Right atrium auricular region (tissue), 2 donors: ENCODE data around the gene RNU7-1. TPM values are rescaled to one million over a fixed set of nuclear protein-coding genes. Genes with fewer than 3 reads are reported as not detected.

Source experiments
- DNase-seq: peaks from one replicate; pipeline ENCODE4 v3.0.0-alpha.2; 2019; ENCODE audit warnings: low spot score
- H3K27ac ChIP-seq, 2 donors: fragments of 200-600 bp; sonication (generic); 1 replicate in 1 of 2; 2 replicates in 1 of 2; pipeline ENCODE4 v1.5.1; 2016 to 2019
- H3K27me3 ChIP-seq, 2 donors: fragments of 200-600 bp; sonication (generic); one replicate each; pipeline versions ENCODE4 v1.5.1 to v1.6.0; 2017 to 2019
- H3K36me3 ChIP-seq: fragments of 200-600 bp; sonication (generic); one replicate; pipeline ENCODE4 v1.5.1; 2016
- H3K4me1 ChIP-seq, 2 donors: fragments of 200-600 bp; sonication (generic); one replicate each; pipeline versions ENCODE4 v1.5.1 to v1.6.0; 2017 to 2019
- H3K4me3 ChIP-seq, 2 donors: fragments of 200-600 bp; sonication (generic); 1 replicate in 1 of 2; 2 replicates in 1 of 2; pipeline ENCODE4 v1.5.1; 2017 to 2019; ENCODE audit warnings: mild to moderate bottlenecking in 1 of 2, moderate library complexity in 1 of 2
- H3K9me3 ChIP-seq, 2 donors: fragments of 200-600 bp; sonication (generic); one replicate each; pipeline ENCODE4 v1.5.1; 2019
- CTCF ChIP-seq, 2 donors: fragments of 200-600 bp; sonication (generic); IDR thresholded peaks; one replicate each; pipeline ENCODE4 v1.5.1; 2019; ENCODE audit warnings: antibody characterized with exemption in 2 of 2
- total RNA-seq, 2 donors: library from RNA; depleted of rRNA; stranded (reverse); fragments of >200 nt; gene quantifications; one replicate each; pipeline ENCODE4 v1.1.0, GENCODE V29; 2016

Gene RNU7-1
- total RNA-seq, 2 donors from 2014 or later = not detected

- peak overlapping the region; percentile 97 to 99 for H3K27ac ChIP-seq
- H3K4me1 ChIP-seq = peaks cover 0 to 37% of the 10 kb centered on the region in 2 donors
- no peaks in the 10 kb centered on the region for H3K9me3 ChIP-seq
- H3K4me3 ChIP-seq = peak overlapping the region; percentile 60 to 66
- peak; percentile 83 to 90 for TF ChIP-seq CTCF (IDR thresholded peaks at IDR 0.05)
- peaks cover 11% of the 10 kb centered on the region for H3K36me3 ChIP-seq
- H3K27me3 ChIP-seq = no peaks in the 10 kb centered on the region
- DNase-seq = peak; percentile 97
Measured at GRCh38 chr12:6944381-6945186, 968 bp downstream of the RNU7-1 start.

GRCh38 chr12:6945613-6946012 lies 2.0 kb downstream of the RNU7-1 start:
- no peak overlapping the region for H3K4me3 ChIP-seq
- DNase-seq = no peak
- peaks cover 0 to 37% of the 10 kb centered on the region in 2 donors for H3K4me1 ChIP-seq
- H3K36me3 ChIP-seq = peaks cover 11% of the 10 kb centered on the region
- TF ChIP-seq CTCF (IDR thresholded peaks at IDR 0.05) = no peak
- no peaks in the 10 kb centered on the region for H3K27me3 ChIP-seq
- H3K27ac ChIP-seq = no peak overlapping the region
- no peaks in the 10 kb centered on the region for H3K9me3 ChIP-seq

GRCh38 chr12:6946033-6946919 lies 2.7 kb downstream of the RNU7-1 start:
- no peak for TF ChIP-seq CTCF (IDR thresholded peaks at IDR 0.05)
- H3K4me3 ChIP-seq = peak overlapping the region in 1 of 2 donors; percentile 24
- peaks cover 11% of the 10 kb centered on the region for H3K36me3 ChIP-seq
- H3K4me1 ChIP-seq = peaks cover 0 to 35% of the 10 kb centered on the region in 2 donors
- no peaks in the 10 kb centered on the region for H3K9me3 ChIP-seq
- no peak for DNase-seq
- no peaks in the 10 kb centered on the region for H3K27me3 ChIP-seq
- no peak overlapping the region for H3K27ac ChIP-seq

GRCh38 chr12:6946920-6947374 lies 3.3 kb downstream of the RNU7-1 start:
- H3K4me3 ChIP-seq = peak overlapping the region in 1 of 2 donors; percentile 24
- H3K36me3 ChIP-seq = peaks cover 11% of the 10 kb centered on the region
- no peak for TF ChIP-seq CTCF (IDR thresholded peaks at IDR 0.05)
- H3K27ac ChIP-seq = no peak overlapping the region
- no peaks in the 10 kb centered on the region for H3K9me3 ChIP-seq
- no peak for DNase-seq
- no peaks in the 10 kb centered on the region for H3K27me3 ChIP-seq
- peaks cover 0 to 33% of the 10 kb centered on the region in 2 donors for H3K4me1 ChIP-seq

GRCh38 chr12:6947615-6948014 lies 4.0 kb downstream of the RNU7-1 start:
- H3K9me3 ChIP-seq = no peaks in the 10 kb centered on the region
- H3K36me3 ChIP-seq = peaks cover 11% of the 10 kb centered on the region
- H3K4me3 ChIP-seq = no peak overlapping the region
- no peak for DNase-seq
- no peak overlapping the region for H3K27ac ChIP-seq
- peaks cover 0 to 36% of the 10 kb centered on the region in 2 donors for H3K4me1 ChIP-seq
- H3K27me3 ChIP-seq = no peaks in the 10 kb centered on the region
- no peak for TF ChIP-seq CTCF (IDR thresholded peaks at IDR 0.05)
